ENCODE results near the gene BOLA3.
"Not testable (repeated sequence)": the region's sequence is repeated elsewhere in the genome, so short reads cannot be mapped to it uniquely, and the experiment has no call there.

Gene BOLA3

DNA sequence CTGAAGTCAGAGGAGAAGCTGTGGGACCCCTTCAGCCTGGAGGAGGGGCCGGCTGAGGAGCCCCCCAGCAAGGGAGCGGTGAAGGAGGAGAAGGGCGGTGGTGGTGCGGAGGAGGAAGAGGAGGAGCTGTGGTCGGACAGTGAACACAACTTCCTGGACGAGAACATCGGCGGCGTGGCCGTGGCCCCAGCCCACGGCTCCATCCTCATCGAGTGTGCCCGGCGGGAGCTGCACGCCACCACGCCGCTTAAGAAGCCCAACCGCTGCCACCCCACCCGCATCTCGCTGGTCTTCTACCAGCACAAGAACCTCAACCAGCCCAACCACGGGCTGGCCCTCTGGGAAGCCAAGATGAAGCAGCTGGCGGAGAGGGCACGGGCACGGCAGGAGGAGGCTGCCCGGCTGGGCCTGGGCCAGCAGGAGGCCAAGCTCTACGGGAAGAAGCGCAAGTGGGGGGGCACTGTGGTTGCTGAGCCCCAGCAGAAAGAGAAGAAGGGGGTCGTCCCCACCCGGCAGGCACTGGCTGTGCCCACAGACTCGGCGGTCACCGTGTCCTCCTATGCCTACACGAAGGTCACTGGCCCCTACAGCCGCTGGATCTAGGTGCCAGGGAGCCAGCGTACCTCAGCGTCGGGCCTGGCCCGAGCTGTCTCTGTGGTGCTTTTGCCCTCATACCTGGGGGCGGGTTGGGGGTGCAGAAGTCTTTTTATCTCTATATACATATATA lies 46.0 kb downstream of the BOLA3 start:
- DNase-seq (ENCODE audit: low spot score): no peak

- DNase-seq (ENCODE audit: low spot score): no peak
These were observed 47.2 kb downstream of the BOLA3 start for GRCh38 chr2:74100254-74101216.

- no peak for DNase-seq (ENCODE audit: low spot score)
These were observed 47.9 kb downstream of the BOLA3 start for GRCh38 chr2:74099835-74100234.

DNA sequence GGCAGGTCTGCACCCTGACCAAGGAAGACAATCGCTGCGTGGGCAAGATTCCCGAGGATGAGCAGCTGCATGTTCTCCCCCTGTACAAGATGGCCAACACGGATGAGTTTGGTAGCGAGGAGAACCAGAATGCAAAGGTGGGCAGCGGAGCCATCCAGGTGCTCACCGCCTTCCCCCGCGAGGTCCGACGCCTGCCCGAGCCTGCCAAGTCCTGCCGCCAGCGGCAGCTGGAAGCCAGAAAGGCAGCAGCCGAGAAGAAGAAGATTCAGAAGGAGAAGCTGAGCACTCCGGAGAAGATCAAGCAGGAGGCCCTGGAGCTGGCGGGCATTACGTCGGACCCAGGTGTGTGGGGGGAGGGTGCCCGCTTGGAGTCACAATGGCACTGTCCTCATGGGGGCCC lies 48.4 kb downstream of the BOLA3 start:
- DNase-seq (ENCODE audit: low spot score): no peak

DNA sequence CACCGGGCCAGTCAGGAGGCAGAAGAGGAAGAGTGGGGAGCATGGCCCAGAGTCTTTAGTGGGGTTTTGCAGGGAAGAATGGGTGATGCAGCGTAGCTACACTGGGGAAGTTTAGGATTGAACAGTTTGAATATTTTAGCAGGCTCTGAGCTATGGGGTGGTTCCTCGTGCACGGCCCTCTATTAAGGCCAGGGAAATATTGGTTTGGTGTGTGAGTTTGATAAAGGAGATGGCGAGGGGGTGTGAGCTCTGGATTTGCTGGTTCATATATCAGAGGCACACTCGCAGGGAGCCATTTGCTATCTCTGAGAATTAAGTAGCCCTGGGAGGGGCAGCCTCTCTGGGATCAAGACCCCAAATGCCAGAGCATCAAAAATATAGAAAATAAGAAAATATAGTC lies 50.1 kb downstream of the BOLA3 start:
- no peak for DNase-seq (ENCODE audit: low spot score)

DNA sequence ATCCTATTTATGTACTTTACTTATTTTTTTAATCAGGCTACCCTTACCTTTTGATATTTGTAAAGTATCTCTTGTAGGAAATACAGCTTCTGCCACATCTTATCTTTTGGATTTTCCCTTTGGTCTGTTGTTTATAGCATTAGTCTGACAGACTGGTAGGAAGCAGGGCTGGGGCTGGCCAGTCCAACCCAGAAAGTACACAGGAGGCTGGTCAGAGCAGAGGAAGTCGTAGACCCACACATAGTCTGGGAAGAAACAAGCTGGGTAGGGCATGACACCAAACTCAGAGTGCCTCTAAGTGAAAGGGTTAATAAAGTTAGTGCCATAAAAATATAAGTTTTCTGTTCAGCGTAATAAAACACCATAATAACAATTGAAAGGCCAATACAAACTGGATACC lies 51.7 kb downstream of the BOLA3 start:
- no peak for DNase-seq (ENCODE audit: low spot score)

GRCh38 chr2:74095632-74096031 lies 52.1 kb downstream of the BOLA3 start:
- no peak for DNase-seq (ENCODE audit: low spot score)

GRCh38 chr2:74094291-74094690 lies 53.4 kb downstream of the BOLA3 start:
- DNase-seq (ENCODE audit: low spot score): no peak

DNA sequence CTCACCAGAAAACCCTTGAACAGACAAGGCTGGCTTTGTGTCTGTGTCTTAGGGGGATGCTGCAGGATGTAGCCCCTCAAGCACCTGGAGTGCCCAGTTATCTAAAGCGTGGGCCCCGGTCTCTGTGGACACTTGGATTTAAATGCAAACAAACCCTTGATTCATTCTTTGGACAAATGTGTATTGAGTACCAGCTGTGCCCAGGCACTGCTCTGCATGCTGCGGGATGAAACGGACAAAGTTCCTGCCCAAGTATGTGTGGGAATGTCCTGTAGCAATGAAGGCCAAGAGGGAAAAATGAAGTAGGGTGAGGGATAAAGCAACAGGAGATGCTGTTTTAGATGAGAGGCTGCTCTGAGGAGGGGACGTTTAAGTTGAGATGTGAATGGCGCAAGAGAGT lies 53.9 kb downstream of the BOLA3 start:
- no peak for DNase-seq (ENCODE audit: low spot score)

DNA sequence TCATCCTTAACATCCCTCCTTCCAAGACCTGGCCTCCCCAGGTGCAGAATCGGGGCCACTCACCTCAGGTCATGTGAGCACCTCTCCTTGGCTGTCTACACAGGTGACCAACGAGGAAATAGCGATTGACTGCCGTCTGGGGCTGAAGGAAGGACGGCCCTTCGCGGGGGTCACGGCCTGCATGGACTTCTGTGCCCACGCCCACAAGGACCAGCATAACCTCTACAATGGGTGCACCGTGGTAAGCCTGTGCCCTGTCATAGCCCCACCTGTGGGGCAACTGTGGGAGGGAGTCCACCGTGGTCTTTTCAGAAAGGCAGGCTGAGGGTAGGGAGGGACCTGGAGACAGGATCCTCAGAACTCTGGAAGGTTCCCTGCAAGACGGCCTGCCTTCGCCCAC lies 54.3 kb downstream of the BOLA3 start:
- DNase-seq (ENCODE audit: low spot score): no peak

GRCh38 chr2:74092275-74092674 lies 55.4 kb downstream of the BOLA3 start:
- no peak for DNase-seq (ENCODE audit: low spot score)

DNA sequence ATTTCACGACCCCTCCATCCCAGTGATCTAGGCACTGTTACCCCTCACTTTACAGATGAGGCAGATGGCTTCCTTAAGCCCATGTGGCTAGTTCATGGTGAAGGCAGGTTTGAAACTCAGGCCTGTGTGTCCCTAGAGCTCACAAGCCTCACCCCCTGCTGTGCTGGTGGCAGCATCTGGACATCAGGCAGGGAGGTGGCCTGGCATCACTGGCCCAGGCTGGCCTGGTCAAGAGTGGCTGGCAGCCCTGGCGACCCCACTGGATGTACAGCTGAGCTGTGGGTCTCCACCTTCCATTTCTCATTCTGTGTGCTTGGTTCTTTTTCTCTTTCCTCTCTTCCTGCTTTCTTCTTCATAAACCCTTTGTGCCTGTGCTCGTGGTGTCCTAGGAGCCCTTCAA lies 56.3 kb downstream of the BOLA3 start:
- DNase-seq (ENCODE audit: low spot score): no peak

DNA sequence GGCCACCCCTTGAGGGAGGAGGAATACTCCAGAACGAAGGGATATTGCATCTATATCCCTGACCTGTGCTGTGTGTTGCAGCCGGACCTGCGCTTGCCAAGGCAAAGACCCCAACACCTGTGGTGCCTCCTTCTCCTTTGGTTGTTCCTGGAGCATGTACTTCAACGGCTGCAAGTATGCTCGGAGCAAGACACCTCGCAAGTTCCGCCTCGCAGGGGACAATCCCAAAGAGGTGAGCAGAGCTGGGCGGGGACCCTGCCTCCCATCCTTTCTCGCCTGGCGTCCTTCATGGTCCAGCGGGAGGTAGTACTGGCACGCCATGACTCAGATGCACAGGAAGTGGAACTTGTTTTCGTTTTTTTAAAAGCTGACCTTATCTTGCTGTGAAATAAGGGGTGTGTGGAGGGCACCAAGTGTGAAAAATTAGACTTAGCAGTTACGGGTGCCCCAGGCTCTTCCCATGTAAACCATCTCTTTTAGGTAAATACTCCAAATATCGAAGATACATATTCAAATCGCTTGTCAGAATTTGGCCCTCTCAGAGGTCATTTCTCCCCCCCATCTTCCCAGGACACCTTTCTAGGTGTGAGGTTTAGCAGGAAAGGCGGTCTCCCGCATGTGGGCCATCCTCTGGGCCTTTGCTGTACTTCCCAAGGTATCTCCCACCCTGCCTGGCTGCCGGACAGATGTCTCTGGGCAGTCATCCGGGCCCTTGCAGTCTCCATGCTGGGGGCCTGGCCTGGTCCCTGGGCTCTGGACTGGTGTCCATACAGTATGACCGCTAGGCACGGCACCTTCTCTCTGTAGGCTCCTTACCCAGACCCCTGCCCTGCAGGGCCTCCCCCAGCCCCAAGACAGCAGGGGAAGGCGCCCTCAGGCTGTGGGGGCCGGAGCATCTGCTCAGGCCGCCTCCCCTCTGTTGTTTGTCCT lies 57.6 kb downstream of the BOLA3 start:
- DNase-seq (ENCODE audit: low spot score): no peak

GRCh38 chr2:74088676-74089075 lies 59.0 kb downstream of the BOLA3 start:
- not testable (repeated sequence) for DNase-seq (ENCODE audit: low spot score)

DNA sequence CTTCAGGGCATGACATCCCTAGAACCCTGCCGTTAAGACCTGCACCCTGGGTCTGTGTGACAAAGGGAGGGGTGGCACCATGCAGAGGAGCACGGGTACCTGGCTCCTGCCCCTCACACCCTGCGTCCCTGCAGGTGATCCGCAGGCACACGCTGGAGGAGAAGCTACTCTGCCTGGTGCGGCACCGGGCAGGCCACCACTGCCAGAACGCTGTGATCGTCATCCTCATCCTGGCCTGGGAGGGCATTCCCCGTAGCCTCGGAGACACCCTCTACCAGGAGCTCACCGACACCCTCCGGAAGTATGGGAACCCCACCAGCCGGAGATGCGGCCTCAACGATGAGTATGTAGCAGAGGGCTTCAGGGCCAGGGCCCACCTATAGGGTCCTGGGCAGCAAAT lies 60.0 kb downstream of the BOLA3 start:
- no peak for DNase-seq (ENCODE audit: low spot score)

DNA sequence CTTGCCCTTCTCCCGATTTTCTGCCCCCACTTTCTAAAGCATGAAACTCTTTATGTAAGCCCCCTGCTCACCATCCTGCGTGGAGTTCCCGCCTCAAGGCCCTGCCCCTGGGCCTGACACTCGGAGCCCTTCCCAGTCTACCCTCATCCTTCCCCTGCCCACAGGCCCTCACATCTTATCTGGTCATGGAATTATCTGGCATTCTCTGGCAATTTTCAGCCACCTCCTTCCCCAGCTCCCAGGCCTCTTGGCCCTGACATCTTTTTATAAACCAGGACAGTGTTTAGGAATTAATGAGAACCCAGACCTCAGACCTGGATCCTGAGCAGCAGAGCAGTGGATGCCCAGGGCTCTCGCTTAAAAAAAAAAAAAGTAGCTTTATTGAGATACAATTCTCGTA lies 61.7 kb downstream of the BOLA3 start:
- no peak for DNase-seq (ENCODE audit: low spot score)
